ENCODE data around the gene TLE5.

GRCh38 chr19:3110126-3110825 lies 48.0 kb upstream of the TLE5 start:
- TF ChIP-seq EZH2 (IDR thresholded peaks at IDR 0.05; ENCODE audit: low read depth, unreplicated experiment), result no peak
- TF ChIP-seq NANOG (IDR thresholded peaks at IDR 0.05; ENCODE audit: borderline replicate concordance), result no peak
- TF ChIP-seq, protein P1, sequence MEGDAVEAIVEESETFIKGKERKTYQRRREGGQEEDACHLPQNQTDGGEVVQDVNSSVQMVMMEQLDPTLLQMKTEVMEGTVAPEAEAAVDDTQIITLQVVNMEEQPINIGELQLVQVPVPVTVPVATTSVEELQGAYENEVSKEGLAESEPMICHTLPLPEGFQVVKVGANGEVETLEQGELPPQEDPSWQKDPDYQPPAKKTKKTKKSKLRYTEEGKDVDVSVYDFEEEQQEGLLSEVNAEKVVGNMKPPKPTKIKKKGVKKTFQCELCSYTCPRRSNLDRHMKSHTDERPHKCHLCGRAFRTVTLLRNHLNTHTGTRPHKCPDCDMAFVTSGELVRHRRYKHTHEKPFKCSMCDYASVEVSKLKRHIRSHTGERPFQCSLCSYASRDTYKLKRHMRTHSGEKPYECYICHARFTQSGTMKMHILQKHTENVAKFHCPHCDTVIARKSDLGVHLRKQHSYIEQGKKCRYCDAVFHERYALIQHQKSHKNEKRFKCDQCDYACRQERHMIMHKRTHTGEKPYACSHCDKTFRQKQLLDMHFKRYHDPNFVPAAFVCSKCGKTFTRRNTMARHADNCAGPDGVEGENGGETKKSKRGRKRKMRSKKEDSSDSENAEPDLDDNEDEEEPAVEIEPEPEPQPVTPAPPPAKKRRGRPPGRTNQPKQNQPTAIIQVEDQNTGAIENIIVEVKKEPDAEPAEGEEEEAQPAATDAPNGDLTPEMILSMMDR (conservative IDR thresholded peaks at IDR 0.05; ENCODE audit: low read depth in 2 of 2), result no peak
- TF ChIP-seq POLR2AphosphoS5 (IDR thresholded peaks at IDR 0.05; ENCODE audit: low read depth), result no peak
- TF ChIP-seq ZNF331 (CRISPR knock-in tag; IDR thresholded peaks at IDR 0.05; ENCODE audit: low read depth), result no peak
- TF ChIP-seq EZH2phosphoT487 (IDR thresholded peaks at IDR 0.05; ENCODE audit: unreplicated experiment), result no peak
- no peak for TF ChIP-seq STAT1 (IDR thresholded peaks at IDR 0.05; ENCODE audit: unreplicated experiment)
- TF ChIP-seq JUNB (IDR thresholded peaks at IDR 0.05; ENCODE audit: unreplicated experiment), result no peak
- TF ChIP-seq REST (IDR thresholded peaks at IDR 0.05; ENCODE audit: unreplicated experiment), result no peak
- TF ChIP-seq, protein P2, sequence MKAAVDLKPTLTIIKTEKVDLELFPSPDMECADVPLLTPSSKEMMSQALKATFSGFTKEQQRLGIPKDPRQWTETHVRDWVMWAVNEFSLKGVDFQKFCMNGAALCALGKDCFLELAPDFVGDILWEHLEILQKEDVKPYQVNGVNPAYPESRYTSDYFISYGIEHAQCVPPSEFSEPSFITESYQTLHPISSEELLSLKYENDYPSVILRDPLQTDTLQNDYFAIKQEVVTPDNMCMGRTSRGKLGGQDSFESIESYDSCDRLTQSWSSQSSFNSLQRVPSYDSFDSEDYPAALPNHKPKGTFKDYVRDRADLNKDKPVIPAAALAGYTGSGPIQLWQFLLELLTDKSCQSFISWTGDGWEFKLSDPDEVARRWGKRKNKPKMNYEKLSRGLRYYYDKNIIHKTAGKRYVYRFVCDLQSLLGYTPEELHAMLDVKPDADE (IDR thresholded peaks at IDR 0.05), result no peak

Measured in GM23338 (cell line).